HL-60 (cell line): ENCODE results near the gene MLLT3.

Source experiments
- DNase-seq, 2 experiments: peaks; one replicate each; pipeline ENCODE4 v3.0.0-alpha.2; 2010 to 2020; ENCODE audit warnings: low read depth in 1 of 2, low spot score in 1 of 2
- H3K27ac ChIP-seq: fragments of 250-450 bp; sonication (Bioruptor Pico); replicated peaks from 2 replicates; pipeline ENCODE4 v1.5.1; 2020; ENCODE audit warnings: mild to moderate bottlenecking, moderate library complexity
- H3K27me3 ChIP-seq: fragments of 250-450 bp; sonication (Bioruptor Pico); 2 replicates; pipeline ENCODE4 v1.5.1; 2021; ENCODE audit warnings: mild to moderate bottlenecking, moderate library complexity; ENCODE audit not compliant: insufficient read depth, poor library complexity, severe bottlenecking
- H3K4me3 ChIP-seq: replicated peaks from 2 replicates; pipeline ENCODE4 v1.5.1; 2011; ENCODE audit warnings: mild to moderate bottlenecking, control low read depth, low read length; ENCODE audit not compliant: insufficient read depth
- CTCF ChIP-seq: IDR thresholded peaks from one replicate; pipeline ENCODE4 v1.5.1; 2011; ENCODE audit warnings: low read length, control low read depth, inconsistent platforms; ENCODE audit not compliant: insufficient read depth
- GABPA ChIP-seq: IDR thresholded peaks from 2 replicates; pipeline ENCODE4 v1.6.1; 2012; ENCODE audit warnings: low read depth
- POLR2AphosphoS5 ChIP-seq: IDR thresholded peaks from 2 replicates; pipeline ENCODE4 v1.6.1; 2012; ENCODE audit warnings: low read depth
- REST ChIP-seq: IDR thresholded peaks from 2 replicates; pipeline ENCODE4 v1.6.1; 2012; ENCODE audit warnings: low read depth; ENCODE audit not compliant: insufficient replicate concordance
- SPI1 ChIP-seq: IDR thresholded peaks from 2 replicates; pipeline ENCODE4 v1.6.1; 2012; ENCODE audit warnings: low read depth, mild to moderate bottlenecking, borderline replicate concordance

Gene MLLT3

GRCh38 chr9:20499013-20499412 is 123.3 kb downstream of the MLLT3 start:
- TF ChIP-seq REST = no peak
- TF ChIP-seq GABPA = no peak
- TF ChIP-seq SPI1 = no peak
- no peak for TF ChIP-seq CTCF
- TF ChIP-seq POLR2AphosphoS5 = no peak
- Histone ChIP-seq H3K27me3 (no peaks in the 10 kb centered on the region), H3K4me3 (no peak overlapping the region), H3K27ac (no peak overlapping the region)
- DNase-seq = no peak

- H3K27me3 ChIP-seq = no peaks in the 10 kb centered on the region
- H3K27ac ChIP-seq = no peak overlapping the region
- H3K4me3 ChIP-seq = no peak overlapping the region
- DNase-seq = no peak
- TF ChIP-seq GABPA = no peak
- no peak for TF ChIP-seq CTCF
- TF ChIP-seq SPI1 = no peak
- no peak for TF ChIP-seq REST
Measured at GRCh38 chr9:20496328-20496727, 126.0 kb downstream of the MLLT3 start.

GRCh38 chr9:20495098-20495497 is 127.2 kb downstream of the MLLT3 start:
- TF ChIP-seq REST (no peak), GABPA (no peak), SPI1 (no peak), POLR2AphosphoS5 (no peak), CTCF (no peak)
- Histone ChIP-seq H3K27me3 (no peaks in the 10 kb centered on the region), H3K27ac (no peak overlapping the region), H3K4me3 (no peak overlapping the region)
- DNase-seq = no peak
